Activated naive CD4-positive, alpha-beta T cell treated with anti-CD3 and anti-CD28 coated beads for 36 hours (primary cell): ENCODE measurements around the gene NBAS. TPM values are rescaled to one million over a fixed set of nuclear protein-coding genes. Genes with fewer than 3 reads are reported as not detected.

Experiments
- CTCF ChIA-PET: fragments of 350-600 bp; sonication (Branson Sonifier 250); formaldehyde crosslinking; loops from one replicate; lab custom pipeline; 2021; ENCODE audit warnings: antibody characterized with exemption; lab: Charles Lee
- DNase-seq: peaks from one replicate; pipeline ENCODE4 v3.0.0-alpha.2; 2020
- H3K27ac Mint-ChIP-seq: one replicate; pipeline ENCODE4 v1.8.0; 2021; ENCODE audit warnings: mild to moderate bottlenecking, mixed read lengths
- H3K27me3 Mint-ChIP-seq: one replicate; pipeline ENCODE4 v1.8.0; 2021; ENCODE audit warnings: low read depth, mixed read lengths
- H3K36me3 Mint-ChIP-seq: one replicate; pipeline ENCODE4 v1.8.0; 2021; ENCODE audit warnings: low read depth, mixed read lengths
- H3K4me1 Mint-ChIP-seq: one replicate; pipeline ENCODE4 v1.8.0; 2021; ENCODE audit warnings: low read depth, mixed read lengths
- H3K4me3 Mint-ChIP-seq: one replicate; pipeline ENCODE4 v1.8.0; 2021; ENCODE audit warnings: mild to moderate bottlenecking, moderate library complexity, mixed read lengths
- H3K9me3 Mint-ChIP-seq: one replicate; pipeline ENCODE4 v1.8.0; 2021; ENCODE audit warnings: mixed read lengths
- intact Hi-C: fragments of 100-400 bp; cut with micrococcal nuclease; formaldehyde crosslinking; loops from one replicate; pipeline ENCODE4 v1.15.1; 2023
- total RNA-seq, 2 experiments: library from RNA; stranded (reverse); gene quantifications; one replicate each; pipeline ENCODE4 v1.2.3, GENCODE V29; 2021

NBAS gene
- total RNA-seq, 2 experiments from 2014 or later = 45.5 to 46.4 TPM

DNA sequence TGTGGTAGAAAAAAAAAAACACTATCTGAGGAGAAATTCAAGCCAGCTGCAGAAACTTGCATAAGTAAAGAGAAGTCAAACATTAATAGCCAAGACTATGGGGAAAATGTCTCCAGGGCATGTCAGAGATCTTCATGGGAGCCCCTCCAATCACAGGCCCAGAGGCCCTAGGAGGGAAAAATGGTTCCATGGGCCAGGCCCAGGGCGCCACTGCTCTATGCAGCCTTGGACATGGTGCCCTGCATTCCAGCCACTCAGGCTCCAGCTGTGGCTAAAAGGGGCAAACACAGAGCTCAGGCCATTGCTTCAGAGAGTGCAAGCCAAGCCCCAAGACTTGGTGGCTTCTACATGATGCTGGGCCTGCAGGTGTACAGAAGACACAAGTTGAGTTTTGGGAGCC is 354.7 kb downstream of the NBAS start:
- Mint-ChIP-seq H3K4me3 (no peak overlapping the region), H3K27ac (no peak overlapping the region), H3K9me3 (peaks cover 24% of the 10 kb centered on the region), H3K27me3 (no peaks in the 10 kb centered on the region), H3K4me1 (peaks cover 19% of the 10 kb centered on the region), H3K36me3 (peaks cover 62% of the 10 kb centered on the region)
- intact Hi-C loops = no loop called here
- DNase-seq = no peak
- CTCF ChIA-PET = no interaction called here

DNA sequence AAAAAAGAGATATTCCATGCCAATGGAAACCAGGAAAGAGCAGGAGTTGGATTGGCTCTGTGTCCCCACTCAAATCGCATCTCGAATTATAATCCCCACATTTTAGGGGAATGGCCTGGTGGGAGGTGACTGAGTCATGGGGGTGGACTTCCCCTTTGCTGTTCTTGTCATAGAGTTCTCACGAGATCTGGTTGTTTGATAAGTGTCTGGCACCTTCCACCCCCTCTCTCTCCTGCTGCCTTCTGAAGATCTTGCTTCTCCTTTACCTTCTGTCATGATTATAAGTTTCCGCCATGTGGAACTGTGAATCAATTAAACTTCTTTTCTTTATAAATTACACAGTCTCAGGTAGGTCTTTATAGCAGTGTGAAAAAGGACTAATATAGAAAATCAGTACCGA is 355.6 kb downstream of the NBAS start:
- peaks cover 57% of the 10 kb centered on the region for H3K36me3 Mint-ChIP-seq
- no peaks in the 10 kb centered on the region for H3K27me3 Mint-ChIP-seq
- H3K27ac Mint-ChIP-seq = no peak overlapping the region
- no peak for DNase-seq
- peaks cover 19% of the 10 kb centered on the region for H3K4me1 Mint-ChIP-seq
- intact Hi-C loops = no loop called here
- CTCF ChIA-PET = no interaction called here
- H3K4me3 Mint-ChIP-seq = no peak overlapping the region
- peaks cover 20% of the 10 kb centered on the region for H3K9me3 Mint-ChIP-seq

DNA sequence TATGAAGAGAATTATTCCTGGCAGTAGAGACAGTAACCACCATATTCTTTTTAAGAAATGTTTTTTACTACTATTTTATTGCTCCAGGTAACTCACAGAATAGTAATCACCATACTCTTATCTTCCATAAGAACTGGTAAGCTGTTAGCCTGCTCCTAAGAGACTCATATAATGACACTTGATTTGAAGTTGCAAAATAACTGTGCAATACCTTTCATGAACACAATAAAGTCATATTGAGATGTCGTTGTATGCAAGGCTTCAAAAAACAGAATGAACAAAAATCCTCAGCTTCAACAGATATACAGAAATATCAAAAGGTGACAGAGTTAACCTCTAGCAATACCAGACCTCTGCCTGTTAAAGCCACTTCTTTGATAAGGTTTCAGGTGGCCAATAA is 360.1 kb downstream of the NBAS start:
- Mint-ChIP-seq H3K4me3 (no peak overlapping the region), H3K36me3 (peaks cover 29% of the 10 kb centered on the region), H3K4me1 (peaks cover 7% of the 10 kb centered on the region), H3K27ac (no peak overlapping the region), H3K9me3 (peaks cover 5% of the 10 kb centered on the region), H3K27me3 (no peaks in the 10 kb centered on the region)
- DNase-seq = no peak
- intact Hi-C loops = no loop called here
- CTCF ChIA-PET = no interaction called here

DNA sequence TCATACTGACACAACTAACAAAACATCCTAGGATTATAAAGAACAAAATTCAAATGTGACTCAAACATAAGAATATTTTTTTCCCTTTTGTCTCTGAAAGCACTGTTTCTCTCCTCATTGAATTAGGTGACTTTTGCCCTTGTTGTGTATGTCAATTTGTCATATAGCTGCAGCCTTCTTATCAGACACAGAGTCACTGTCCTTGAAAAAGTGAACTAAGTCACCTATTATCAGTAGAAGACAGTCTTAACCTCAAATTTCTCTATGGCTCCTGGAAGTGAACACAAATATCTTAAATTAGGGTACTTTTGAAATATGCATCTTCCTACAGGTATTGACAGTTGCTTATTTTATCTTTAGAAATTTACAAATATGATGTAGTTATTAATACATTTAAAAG is 360.6 kb downstream of the NBAS start:
- no peaks in the 10 kb centered on the region for H3K27me3 Mint-ChIP-seq
- CTCF ChIA-PET = no interaction called here
- H3K36me3 Mint-ChIP-seq = peaks cover 25% of the 10 kb centered on the region
- H3K4me1 Mint-ChIP-seq = peaks cover 3% of the 10 kb centered on the region
- peaks cover 2% of the 10 kb centered on the region for H3K9me3 Mint-ChIP-seq
- H3K4me3 Mint-ChIP-seq = no peak overlapping the region
- H3K27ac Mint-ChIP-seq = no peak overlapping the region
- intact Hi-C loops = no loop called here
- DNase-seq = no peak

DNA sequence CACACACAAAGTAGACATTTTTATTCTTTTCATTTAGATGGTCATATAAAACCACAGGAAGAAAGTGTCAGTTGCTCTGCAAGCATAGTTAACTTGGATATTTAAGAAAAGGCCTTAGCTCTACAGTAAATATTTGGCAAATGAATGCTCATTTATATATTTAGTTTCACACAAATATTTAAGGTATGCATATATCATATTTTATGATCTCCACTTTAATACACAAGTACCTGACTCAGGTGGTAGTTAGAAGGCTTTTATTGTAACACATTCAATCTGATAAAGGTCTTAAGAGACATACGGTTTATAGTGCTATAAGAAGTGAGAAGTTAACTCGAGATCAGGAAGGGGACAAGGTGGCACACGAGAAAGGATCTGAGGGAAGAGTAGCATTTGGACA is 363.1 kb downstream of the NBAS start:
- CTCF ChIA-PET = no interaction called here
- Mint-ChIP-seq H3K4me3 (no peak overlapping the region), H3K36me3 (peaks cover 12% of the 10 kb centered on the region), H3K27ac (no peak overlapping the region), H3K27me3 (no peaks in the 10 kb centered on the region), H3K4me1 (no peaks in the 10 kb centered on the region), H3K9me3 (no peaks in the 10 kb centered on the region)
- intact Hi-C loops = no loop called here
- no peak for DNase-seq

DNA sequence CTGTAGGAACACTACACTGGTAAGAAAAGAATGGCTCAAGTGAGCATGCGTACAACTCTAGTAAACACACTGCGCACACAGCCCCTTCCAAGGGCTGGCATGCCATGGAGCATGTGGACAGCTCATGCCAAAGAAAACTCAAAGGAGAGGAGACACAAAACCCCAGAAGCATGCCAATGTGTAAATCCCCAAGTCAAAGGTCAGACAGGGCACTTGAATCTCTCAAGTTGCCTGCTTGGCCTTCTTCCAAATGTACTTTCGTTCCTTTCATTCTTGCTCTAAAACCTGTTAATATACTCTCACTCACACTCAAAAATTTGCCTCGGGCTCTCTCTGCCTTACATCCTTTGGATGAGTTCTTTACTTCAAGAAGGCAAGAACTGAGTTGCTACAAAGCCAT is 365.3 kb downstream of the NBAS start:
- H3K9me3 Mint-ChIP-seq = no peaks in the 10 kb centered on the region
- H3K27ac Mint-ChIP-seq = no peak overlapping the region
- no peak overlapping the region for H3K4me3 Mint-ChIP-seq
- intact Hi-C loops = no loop called here
- DNase-seq = no peak
- CTCF ChIA-PET = no interaction called here
- peaks cover 2% of the 10 kb centered on the region for H3K4me1 Mint-ChIP-seq
- H3K27me3 Mint-ChIP-seq = no peaks in the 10 kb centered on the region
- peaks cover 14% of the 10 kb centered on the region for H3K36me3 Mint-ChIP-seq

DNA sequence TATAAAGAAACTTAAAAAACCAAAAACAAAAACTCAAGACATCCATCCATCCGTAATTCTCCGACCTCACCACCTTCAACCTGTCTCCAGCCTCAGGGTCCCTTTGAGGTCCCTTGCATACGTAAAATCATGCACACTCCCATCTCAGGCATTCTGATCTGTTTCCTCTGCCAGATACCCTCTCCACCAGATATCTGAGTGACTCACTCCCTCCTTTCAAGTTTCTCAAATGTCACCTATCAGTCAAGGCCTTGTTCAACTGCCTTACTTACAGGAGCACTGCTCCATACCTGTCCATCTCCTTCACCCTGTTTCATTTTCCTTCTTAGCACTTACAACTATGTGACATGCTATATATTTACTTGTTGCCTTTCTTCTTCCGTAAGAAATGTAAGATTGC is 369.3 kb downstream of the NBAS start:
- peaks cover 20% of the 10 kb centered on the region for H3K36me3 Mint-ChIP-seq
- no peak overlapping the region for H3K4me3 Mint-ChIP-seq
- H3K27me3 Mint-ChIP-seq = no peaks in the 10 kb centered on the region
- H3K4me1 Mint-ChIP-seq = peaks cover 2% of the 10 kb centered on the region
- CTCF ChIA-PET = no interaction called here
- no peak overlapping the region for H3K27ac Mint-ChIP-seq
- no peak for DNase-seq
- H3K9me3 Mint-ChIP-seq = no peaks in the 10 kb centered on the region
- intact Hi-C loops = loop anchor here (1.0 kb wide), 1 partner anchor 14 kb away; no protein-coding TSS in a partner anchor

DNA sequence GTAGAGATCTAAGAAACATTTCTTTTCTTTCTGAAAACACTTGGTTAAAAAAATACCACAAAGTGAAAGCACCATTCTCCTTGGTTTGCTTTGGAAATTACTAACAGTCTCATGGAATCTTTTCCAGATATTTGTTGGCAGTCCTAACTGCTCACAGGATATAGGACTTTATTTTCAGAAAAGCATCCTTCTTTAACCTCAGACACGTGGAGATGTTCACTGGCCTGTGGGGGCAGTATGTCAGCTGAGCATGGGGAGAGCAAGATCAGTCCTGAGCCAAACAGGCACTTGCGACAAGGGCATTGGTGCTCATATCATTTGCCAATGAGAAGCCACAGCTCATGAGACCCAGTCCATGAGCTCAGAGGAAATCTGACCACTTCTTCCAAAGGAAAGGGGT is 371.9 kb downstream of the NBAS start:
- Mint-ChIP-seq H3K9me3 (no peaks in the 10 kb centered on the region), H3K4me3 (no peak overlapping the region), H3K4me1 (peaks cover 2% of the 10 kb centered on the region), H3K27me3 (no peaks in the 10 kb centered on the region), H3K36me3 (peaks cover 29% of the 10 kb centered on the region), H3K27ac (no peak overlapping the region)
- DNase-seq = no peak
- CTCF ChIA-PET = interaction anchor here (0.5 kb wide), 1 partner anchor 196 kb away, joined by 4 read pairs; no protein-coding TSS in a partner anchor
- intact Hi-C loops = no loop called here

DNA sequence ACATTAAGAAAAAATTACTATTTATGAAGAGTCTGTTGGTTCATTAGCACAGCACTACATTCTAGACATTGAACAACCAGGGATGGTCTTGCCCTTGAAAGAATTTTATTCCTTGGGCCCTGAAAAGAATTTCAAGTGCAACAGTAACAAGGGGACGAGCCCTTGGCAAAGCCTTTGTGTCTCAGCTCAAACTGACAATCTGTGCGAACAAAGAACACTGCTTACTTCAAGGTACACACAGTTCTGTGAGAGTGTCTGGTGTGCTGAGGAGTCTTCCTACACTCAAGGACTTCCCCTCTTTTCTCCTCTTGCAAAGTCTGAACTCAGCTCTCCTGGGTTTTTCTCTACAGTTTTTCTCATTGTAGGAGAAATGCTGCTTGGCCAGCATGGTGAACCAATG is 373.4 kb downstream of the NBAS start:
- Mint-ChIP-seq H3K9me3 (no peaks in the 10 kb centered on the region), H3K27ac (no peak overlapping the region), H3K36me3 (peaks cover 31% of the 10 kb centered on the region), H3K4me1 (peaks cover 2% of the 10 kb centered on the region), H3K27me3 (no peaks in the 10 kb centered on the region), H3K4me3 (no peak overlapping the region)
- CTCF ChIA-PET = no interaction called here
- no peak for DNase-seq
- intact Hi-C loops = no loop called here

DNA sequence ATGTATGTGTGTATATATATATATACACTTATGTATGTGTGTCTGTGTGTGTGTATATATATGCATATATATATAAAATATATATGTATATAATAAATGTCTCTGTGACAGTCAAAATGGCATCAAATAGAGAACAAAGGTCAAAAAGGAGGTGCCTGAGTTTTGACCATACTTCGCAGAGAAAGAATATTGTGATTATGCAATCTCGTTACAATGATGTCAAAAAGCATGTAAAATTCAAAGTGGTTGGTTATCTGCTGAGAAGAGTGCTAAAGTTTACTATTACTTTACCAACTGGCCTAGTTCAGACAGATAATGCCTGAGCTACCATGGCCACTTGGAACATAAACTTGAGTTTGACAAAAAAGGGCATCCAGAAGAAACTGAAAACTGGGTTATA is 375.0 kb downstream of the NBAS start:
- no peak for DNase-seq
- intact Hi-C loops = no loop called here
- peaks cover 4% of the 10 kb centered on the region for H3K27me3 Mint-ChIP-seq
- CTCF ChIA-PET = no interaction called here
- no peak overlapping the region for H3K27ac Mint-ChIP-seq
- peaks cover 37% of the 10 kb centered on the region for H3K36me3 Mint-ChIP-seq
- H3K4me3 Mint-ChIP-seq = no peak overlapping the region
- no peaks in the 10 kb centered on the region for H3K4me1 Mint-ChIP-seq
- H3K9me3 Mint-ChIP-seq = no peaks in the 10 kb centered on the region

DNA sequence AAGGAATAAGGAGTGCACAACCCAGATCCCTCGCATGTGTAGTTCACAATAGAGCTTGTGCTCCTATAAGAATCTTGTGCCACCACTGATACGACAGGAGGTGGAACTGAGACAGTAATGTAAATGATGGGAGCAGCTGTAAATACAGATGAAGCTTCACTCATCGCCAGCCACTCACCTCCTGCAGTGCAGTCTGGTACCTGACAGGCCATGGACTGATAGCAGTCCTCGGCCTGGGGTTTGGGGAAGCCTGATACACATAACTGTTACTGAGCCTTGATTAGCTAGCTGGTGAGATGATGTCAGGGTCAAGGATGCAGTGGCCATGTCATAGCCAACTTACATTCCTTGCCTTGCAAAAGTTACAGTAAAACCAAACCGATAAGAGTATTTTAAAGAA is 376.6 kb downstream of the NBAS start:
- no peak for DNase-seq
- H3K27me3 Mint-ChIP-seq = peaks cover 10% of the 10 kb centered on the region
- H3K4me1 Mint-ChIP-seq = no peaks in the 10 kb centered on the region
- H3K27ac Mint-ChIP-seq = no peak overlapping the region
- no peaks in the 10 kb centered on the region for H3K9me3 Mint-ChIP-seq
- CTCF ChIA-PET = interaction anchor here (1.6 kb wide), 1 partner anchor 393 kb away, joined by 3 read pairs; no protein-coding TSS in a partner anchor
- intact Hi-C loops = no loop called here
- no peak overlapping the region for H3K4me3 Mint-ChIP-seq
- peaks cover 39% of the 10 kb centered on the region for H3K36me3 Mint-ChIP-seq

DNA sequence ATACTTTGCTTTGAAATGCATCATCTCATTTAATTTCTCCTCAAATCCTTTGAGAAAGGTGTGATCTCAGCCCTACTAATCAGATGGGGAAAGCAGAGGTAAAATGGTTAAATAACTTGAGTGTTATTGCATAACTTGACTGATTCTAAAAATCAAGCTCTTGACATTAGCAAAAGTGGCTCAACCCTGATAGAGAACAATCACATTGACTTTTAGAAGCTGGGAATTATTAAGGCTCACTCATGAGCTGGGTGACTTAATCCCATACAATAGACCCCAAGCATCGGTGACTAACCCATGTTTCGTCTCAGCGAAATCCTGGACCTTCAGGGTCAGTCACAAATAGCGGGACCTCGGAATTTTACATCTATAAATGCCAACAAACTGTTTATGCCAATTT is 378.9 kb downstream of the NBAS start:
- intact Hi-C loops = no loop called here
- no peak overlapping the region for H3K4me3 Mint-ChIP-seq

DNA sequence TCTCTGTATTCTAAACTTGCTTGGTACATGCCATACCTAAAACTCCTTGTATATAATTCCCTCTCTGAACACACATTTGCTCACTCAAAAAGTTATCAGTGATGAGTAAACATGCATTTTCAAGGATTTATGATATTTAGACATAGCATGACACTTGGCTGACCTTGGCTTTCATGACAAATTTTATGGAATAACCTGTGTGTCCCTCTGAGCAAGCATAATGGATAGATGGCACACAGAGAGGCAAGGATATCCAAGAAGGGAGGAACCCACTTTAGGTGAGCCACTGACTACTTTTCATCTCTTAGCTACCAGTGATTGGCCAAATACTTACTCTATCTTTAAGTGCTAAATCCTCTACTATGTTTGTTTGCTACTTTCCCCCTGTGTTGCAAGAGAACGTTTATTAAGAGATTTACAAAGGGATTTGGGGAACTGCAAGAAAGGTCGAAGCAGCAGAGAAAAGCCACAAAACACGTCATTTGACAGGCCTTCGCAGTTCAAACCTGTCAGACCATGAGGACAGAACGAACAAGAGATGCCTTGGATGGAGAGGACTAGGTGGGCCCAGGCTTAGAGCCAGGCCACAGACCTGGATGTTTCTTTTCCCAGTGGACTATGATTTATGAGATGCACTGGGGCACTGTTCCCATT is 379.9 kb downstream of the NBAS start:
- CTCF ChIA-PET = no interaction called here
- no peak overlapping the region for H3K27ac Mint-ChIP-seq

More for the DNA sequence above, 378.9 kb downstream of the NBAS start:
- DNase-seq = no peak
- H3K4me1 Mint-ChIP-seq = peaks cover 18% of the 10 kb centered on the region
- H3K9me3 Mint-ChIP-seq = no peaks in the 10 kb centered on the region
- CTCF ChIA-PET = no interaction called here
- H3K27me3 Mint-ChIP-seq = peaks cover 19% of the 10 kb centered on the region
- H3K36me3 Mint-ChIP-seq = peaks cover 43% of the 10 kb centered on the region
- no peak overlapping the region for H3K27ac Mint-ChIP-seq

More for the DNA sequence above, 379.9 kb downstream of the NBAS start:
- intact Hi-C loops = no loop called here
- peaks cover 38% of the 10 kb centered on the region for H3K36me3 Mint-ChIP-seq
- H3K4me3 Mint-ChIP-seq = no peak overlapping the region
- peaks cover 29% of the 10 kb centered on the region for H3K4me1 Mint-ChIP-seq
- peaks cover 19% of the 10 kb centered on the region for H3K27me3 Mint-ChIP-seq
- H3K9me3 Mint-ChIP-seq = no peaks in the 10 kb centered on the region
- no peak for DNase-seq
